Neuron (in vitro differentiated cells): Measurements from ENCODE around the gene P2RX1.
"Not testable (repeated sequence)": the region's sequence is repeated elsewhere in the genome, so short reads cannot be mapped to it uniquely, and the experiment has no call there.

Source experiments
- H2AFZ ChIP-seq: one replicate; pipeline ENCODE4 v1.6.1; 2013; ENCODE audit warnings: low read depth, mild to moderate bottlenecking, inconsistent platforms, low read length, moderate library complexity
- H3K27me3 ChIP-seq: one replicate; pipeline ENCODE4 v1.6.1; 2013; ENCODE audit warnings: low read length; ENCODE audit not compliant: insufficient read depth
- H3K36me3 ChIP-seq: one replicate; pipeline ENCODE4 v1.6.1; 2013; ENCODE audit warnings: low read length; ENCODE audit not compliant: insufficient read depth
- H3K4me1 ChIP-seq: one replicate; pipeline ENCODE4 v1.6.1; 2013; ENCODE audit warnings: low read length; ENCODE audit not compliant: insufficient read depth
- H3K4me3 ChIP-seq: 2 replicates; pipeline ENCODE4 v1.5.1; 2013; ENCODE audit warnings: mild to moderate bottlenecking, low read length, moderate library complexity
- H3K9me3 ChIP-seq: one replicate; pipeline ENCODE4 v1.6.1; 2013; ENCODE audit warnings: low read length

P2RX1 gene

GRCh38 chr17:3957735-3958599, 41.7 kb upstream of the P2RX1 start:
- peaks cover 3% of the 10 kb centered on the region for H3K4me1 ChIP-seq
- H3K27me3 ChIP-seq = peaks cover 53% of the 10 kb centered on the region
- H2AFZ ChIP-seq = no peak overlapping the region
- no peak overlapping the region for H3K4me3 ChIP-seq
- H3K36me3 ChIP-seq = no peaks in the 10 kb centered on the region
- H3K9me3 ChIP-seq = no peaks in the 10 kb centered on the region

- Histone ChIP-seq H3K4me1 (peaks cover 3% of the 10 kb centered on the region), H3K36me3 (no peaks in the 10 kb centered on the region), H3K9me3 (no peaks in the 10 kb centered on the region), H3K27me3 (peaks cover 43% of the 10 kb centered on the region), H3K4me3 (no peak overlapping the region), H2AFZ (no peak overlapping the region)
Measured at GRCh38 chr17:3956983-3957382, 40.7 kb upstream of the P2RX1 start.

GRCh38 chr17:3956327-3956957, 40.2 kb upstream of the P2RX1 start:
- peaks cover 3% of the 10 kb centered on the region for H3K4me1 ChIP-seq
- H3K27me3 ChIP-seq = peaks cover 38% of the 10 kb centered on the region
- H2AFZ ChIP-seq = no peak overlapping the region
- H3K4me3 ChIP-seq = no peak overlapping the region
- no peaks in the 10 kb centered on the region for H3K36me3 ChIP-seq
- H3K9me3 ChIP-seq = no peaks in the 10 kb centered on the region

GRCh38 chr17:3955673-3955988, 39.4 kb upstream of the P2RX1 start:
- no peaks in the 10 kb centered on the region for H3K9me3 ChIP-seq
- no peak overlapping the region for H2AFZ ChIP-seq
- H3K27me3 ChIP-seq = peaks cover 30% of the 10 kb centered on the region
- H3K4me3 ChIP-seq = no peak overlapping the region
- H3K4me1 ChIP-seq = peaks cover 3% of the 10 kb centered on the region
- no peaks in the 10 kb centered on the region for H3K36me3 ChIP-seq

DNA sequence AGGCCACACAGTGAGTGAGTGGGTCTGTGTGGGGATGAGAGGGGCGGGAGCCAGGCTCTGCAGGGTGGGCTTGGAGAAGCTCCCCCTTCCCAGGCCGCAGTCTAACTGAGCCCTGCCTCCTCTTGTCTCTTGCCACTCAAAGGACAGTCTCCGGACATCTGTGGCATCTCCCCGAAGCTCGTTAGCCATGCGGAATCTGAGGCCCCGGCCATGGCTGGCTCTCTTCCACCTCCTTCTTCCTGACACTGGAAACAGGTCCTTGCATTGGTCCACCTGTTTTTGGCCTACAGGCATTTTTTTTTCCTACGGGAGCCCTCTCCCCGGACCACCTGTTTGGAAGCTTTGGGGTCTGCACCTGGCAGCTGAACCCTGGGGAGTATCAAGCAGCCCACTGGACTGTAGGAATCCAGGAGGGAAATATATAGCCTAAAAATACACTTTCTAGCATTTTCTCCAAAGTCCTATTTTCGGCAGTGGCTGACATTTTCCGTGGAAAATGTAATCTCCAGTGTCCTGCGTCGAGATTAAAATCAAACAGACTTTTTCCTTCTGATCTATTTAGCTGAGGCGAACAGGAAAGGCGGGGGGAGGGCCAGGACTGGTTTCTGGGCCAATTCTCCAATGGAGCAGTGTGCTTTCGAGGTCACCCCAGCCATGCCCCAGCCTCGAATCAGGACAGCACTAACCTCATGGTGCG, 38.9 kb upstream of the P2RX1 start:
- H2AFZ ChIP-seq = no peak overlapping the region
- no peaks in the 10 kb centered on the region for H3K36me3 ChIP-seq
- no peak overlapping the region for H3K4me3 ChIP-seq
- H3K27me3 ChIP-seq = peaks cover 26% of the 10 kb centered on the region
- H3K4me1 ChIP-seq = peaks cover 3% of the 10 kb centered on the region
- H3K9me3 ChIP-seq = no peaks in the 10 kb centered on the region

DNA sequence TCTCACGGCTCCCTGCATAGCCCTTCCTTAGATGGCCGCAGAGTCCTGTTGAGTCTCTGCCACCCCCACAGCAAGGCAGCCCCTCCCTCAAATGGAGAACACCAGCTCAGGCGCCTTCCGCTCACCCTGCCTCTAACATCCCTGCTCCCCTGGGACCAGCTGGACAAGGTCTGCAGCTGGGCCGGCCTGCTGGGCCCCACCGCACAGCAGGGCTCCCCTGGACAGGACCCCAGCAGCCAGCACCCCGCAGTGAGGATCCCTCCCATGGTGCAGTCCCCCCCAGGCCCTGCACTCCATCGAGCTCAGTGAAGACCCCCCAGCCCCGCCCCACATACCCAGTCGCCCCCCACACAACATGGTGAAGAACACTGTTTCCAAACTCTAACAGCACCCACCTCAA, 37.8 kb upstream of the P2RX1 start:
- Histone ChIP-seq H3K9me3 (no peaks in the 10 kb centered on the region), H3K4me3 (no peak overlapping the region), H3K27me3 (peaks cover 16% of the 10 kb centered on the region), H2AFZ (no peak overlapping the region), H3K4me1 (peaks cover 3% of the 10 kb centered on the region), H3K36me3 (no peaks in the 10 kb centered on the region)

DNA sequence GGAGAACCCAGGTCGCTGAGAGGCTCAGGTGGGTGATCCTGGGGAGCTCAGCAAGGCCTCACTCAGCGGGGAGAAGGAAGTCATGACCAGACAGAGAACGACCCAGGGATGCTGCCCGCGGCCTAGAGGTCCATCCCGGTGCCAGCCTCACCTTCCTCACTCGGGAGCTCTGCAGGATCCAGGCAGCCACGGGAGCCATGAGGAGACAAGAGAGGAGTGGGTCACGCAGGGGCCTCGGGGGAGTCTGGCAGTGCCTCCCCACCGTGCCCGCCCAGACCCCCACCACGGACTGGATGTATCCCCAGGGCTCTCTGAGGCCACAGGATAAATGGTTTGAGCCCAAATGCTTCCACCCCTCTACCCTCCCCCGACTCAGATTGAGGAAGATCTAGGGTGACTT, 37.3 kb upstream of the P2RX1 start:
- H3K4me3 ChIP-seq = no peak overlapping the region
- H3K36me3 ChIP-seq = no peaks in the 10 kb centered on the region
- no peak overlapping the region for H2AFZ ChIP-seq
- peaks cover 3% of the 10 kb centered on the region for H3K4me1 ChIP-seq
- no peaks in the 10 kb centered on the region for H3K9me3 ChIP-seq
- H3K27me3 ChIP-seq = peaks cover 14% of the 10 kb centered on the region

- Histone ChIP-seq H3K4me3 (no peak overlapping the region), H3K4me1 (peaks cover 3% of the 10 kb centered on the region), H3K27me3 (peaks cover 5% of the 10 kb centered on the region), H2AFZ (no peak overlapping the region), H3K36me3 (no peaks in the 10 kb centered on the region), H3K9me3 (no peaks in the 10 kb centered on the region)
Measured at GRCh38 chr17:3952186-3952585, 35.9 kb upstream of the P2RX1 start.

- Histone ChIP-seq H3K9me3 (no peaks in the 10 kb centered on the region), H3K36me3 (no peaks in the 10 kb centered on the region), H3K4me1 (peaks cover 3% of the 10 kb centered on the region), H2AFZ (no peak overlapping the region), H3K27me3 (peaks cover 6% of the 10 kb centered on the region), H3K4me3 (no peak overlapping the region)
Measured at GRCh38 chr17:3951420-3951819, 35.2 kb upstream of the P2RX1 start.

- Histone ChIP-seq H3K9me3 (no peaks in the 10 kb centered on the region), H3K36me3 (no peaks in the 10 kb centered on the region), H3K4me3 (no peak overlapping the region), H2AFZ (no peak overlapping the region), H3K4me1 (no peaks in the 10 kb centered on the region), H3K27me3 (peaks cover 6% of the 10 kb centered on the region)
Measured at GRCh38 chr17:3951003-3951402, 34.7 kb upstream of the P2RX1 start.

GRCh38 chr17:3950584-3950983, 34.3 kb upstream of the P2RX1 start:
- Histone ChIP-seq H3K4me3 (no peak overlapping the region), H3K27me3 (peaks cover 8% of the 10 kb centered on the region), H3K36me3 (no peaks in the 10 kb centered on the region), H3K4me1 (no peaks in the 10 kb centered on the region), H2AFZ (no peak overlapping the region), H3K9me3 (no peaks in the 10 kb centered on the region)

DNA sequence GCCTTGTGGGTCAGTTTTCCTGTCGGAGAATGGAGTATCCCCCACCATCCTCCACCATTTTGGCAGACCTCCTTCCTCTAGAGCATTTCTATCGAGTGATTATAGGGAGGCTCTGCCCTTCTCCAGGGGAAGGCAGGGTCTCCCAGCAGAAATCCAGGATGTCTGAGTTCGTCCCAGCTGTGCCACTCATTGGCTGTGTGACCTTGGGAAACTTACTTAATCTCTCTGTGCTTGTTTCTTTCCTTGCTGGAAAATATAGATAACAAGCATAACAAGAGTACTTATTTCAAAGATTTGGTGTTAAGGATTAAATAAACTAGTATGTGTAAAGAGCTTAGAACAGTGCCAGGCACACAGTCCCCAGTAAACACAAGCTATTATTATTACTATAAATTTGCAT, 33.2 kb upstream of the P2RX1 start:
- no peak overlapping the region for H2AFZ ChIP-seq
- H3K4me3 ChIP-seq = no peak overlapping the region

GRCh38 chr17:3948551-3948950, 32.3 kb upstream of the P2RX1 start:
- not testable (repeated sequence) for H3K9me3 ChIP-seq, H2AFZ ChIP-seq, H3K4me3 ChIP-seq, H3K4me1 ChIP-seq, H3K36me3 ChIP-seq
- peaks cover 16% of the 10 kb centered on the region for H3K27me3 ChIP-seq

More for the DNA sequence above, 33.2 kb upstream of the P2RX1 start:
- H3K9me3 ChIP-seq = no peaks in the 10 kb centered on the region
- H3K36me3 ChIP-seq = no peaks in the 10 kb centered on the region
- no peaks in the 10 kb centered on the region for H3K4me1 ChIP-seq
- peaks cover 9% of the 10 kb centered on the region for H3K27me3 ChIP-seq
